Fibroblast of villous mesenchyme (primary cell): ENCODE data around the gene ACTRT2. TPM values are rescaled to one million over a fixed set of nuclear protein-coding genes. Genes with fewer than 3 reads are reported as not detected.

Source experiments
- DNase-seq: peaks from one replicate; pipeline ENCODE4 v3.0.0-alpha.2; 2010; ENCODE audit warnings: low read depth
- H3K4me3 ChIP-seq: 2 replicates; pipeline ENCODE4 v1.5.1; 2011; ENCODE audit warnings: low read depth, mild to moderate bottlenecking, low read length
- CTCF ChIP-seq: IDR thresholded peaks from 2 replicates; pipeline ENCODE4 v1.5.1; 2012; ENCODE audit warnings: low read depth, mild to moderate bottlenecking, low read length; ENCODE audit not compliant: insufficient read depth
- total RNA-seq: library from RNA; depleted of rRNA; stranded (reverse); fragments of >200 nt; gene quantifications from 2 replicates; pipeline ENCODE4 v1.2.3, GENCODE V29; 2012

Gene ACTRT2
- total RNA-seq, 1 donor: not detected

- H3K4me3 ChIP-seq: no peak overlapping the region
- no peak for TF ChIP-seq CTCF
- DNase-seq: no peak
Measured at GRCh38 chr1:3037281-3038040, 16.2 kb downstream of the ACTRT2 start.

GRCh38 chr1:3038113-3038551 lies 16.9 kb downstream of the ACTRT2 start:
- TF ChIP-seq CTCF: no peak
- no peak overlapping the region for H3K4me3 ChIP-seq
- DNase-seq: no peak

GRCh38 chr1:3038571-3039181 lies 17.4 kb downstream of the ACTRT2 start:
- no peak for DNase-seq
- no peak for TF ChIP-seq CTCF
- H3K4me3 ChIP-seq: no peak overlapping the region

GRCh38 chr1:3040004-3040403 lies 18.7 kb downstream of the ACTRT2 start:
- TF ChIP-seq CTCF: no peak
- DNase-seq: no peak

GRCh38 chr1:3042481-3042880 lies 21.2 kb downstream of the ACTRT2 start:
- TF ChIP-seq CTCF: no peak
- H3K4me3 ChIP-seq: no peak overlapping the region
- no peak for DNase-seq

More at GRCh38 chr1:3040004-3040403, 18.7 kb downstream of the ACTRT2 start:
- H3K4me3 ChIP-seq: no peak overlapping the region

GRCh38 chr1:3049164-3049563 lies 27.9 kb downstream of the ACTRT2 start:
- H3K4me3 ChIP-seq: no peak overlapping the region
- no peak for TF ChIP-seq CTCF
- no peak for DNase-seq
